HepG2 (cell line): ENCODE data around the gene CACNG7. TPM values are rescaled to one million over a fixed set of nuclear protein-coding genes. Genes with fewer than 3 reads are reported as not detected.

Source experiments
- AHR ChIP-seq: IDR thresholded peaks from 2 replicates; pipeline ENCODE4 v1.6.1; 2018; ENCODE audit warnings: missing genetic modification reagents, missing compliant biosample characterization
- DBP ChIP-seq: sonication (generic); formaldehyde crosslinking; IDR thresholded peaks from 2 replicates; pipeline ENCODE4 v1.4.0; 2020; ENCODE audit warnings: missing genetic modification reagents; ENCODE audit errors: not compliant biosample characterization
- FOXC1 ChIP-seq: sonication (generic); formaldehyde crosslinking; IDR thresholded peaks from 2 replicates; pipeline ENCODE4 v1.8.0; 2022; ENCODE audit warnings: mild to moderate bottlenecking, missing genetic modification reagents, borderline replicate concordance
- GLMP ChIP-seq: sonication (generic); formaldehyde crosslinking; IDR thresholded peaks from 2 replicates; pipeline ENCODE4 v1.9.0; 2021; ENCODE audit warnings: missing genetic modification reagents, mild to moderate bottlenecking, borderline replicate concordance
- HNF4G ChIP-seq, 2 experiments: sonication (generic) in 1 of 2; formaldehyde crosslinking in 1 of 2; IDR thresholded peaks; 2 replicates each; pipeline versions ENCODE4 v1.4.0 to v1.6.1; 2011 to 2020; ENCODE audit warnings: borderline replicate concordance in 2 of 2, low read depth in 2 of 2, mild to moderate bottlenecking in 2 of 2, low read length in 1 of 2, missing genetic modification reagents in 1 of 2, moderate library complexity in 1 of 2
- JARID2 ChIP-seq: sonication (generic); formaldehyde crosslinking; IDR thresholded peaks from 2 replicates; pipeline ENCODE4 v1.8.1; 2023; ENCODE audit warnings: missing genetic modification reagents, inconsistent platforms; ENCODE audit not compliant: insufficient replicate concordance
- MAFF ChIP-seq: IDR thresholded peaks from 2 replicates; pipeline ENCODE4 v1.6.1; 2011; ENCODE audit warnings: low read depth, low read length, improper control_type of control experiment
- MAX ChIP-seq: IDR thresholded peaks from 2 replicates; pipeline ENCODE4 v1.6.1; 2012; ENCODE audit warnings: inconsistent platforms
- MLXIP ChIP-seq: sonication (generic); formaldehyde crosslinking; IDR thresholded peaks from 2 replicates; pipeline ENCODE4 v1.9.0; 2021; ENCODE audit warnings: missing genetic modification reagents, borderline replicate concordance
- YEATS4 ChIP-seq: sonication (generic); formaldehyde crosslinking; IDR thresholded peaks from 2 replicates; pipeline ENCODE4 v1.4.0; 2020; ENCODE audit warnings: missing genetic modification reagents, borderline replicate concordance
- ZBTB1 ChIP-seq: sonication (generic); formaldehyde crosslinking; IDR thresholded peaks from 2 replicates; pipeline ENCODE4 v1.4.0; 2020; ENCODE audit warnings: missing genetic modification reagents, borderline replicate concordance
- ZBTB10 ChIP-seq: sonication (generic); formaldehyde crosslinking; IDR thresholded peaks from 2 replicates; pipeline ENCODE4 v1.4.0; 2020; ENCODE audit warnings: missing genetic modification reagents, borderline replicate concordance
- ZNF12 ChIP-seq: sonication (generic); formaldehyde crosslinking; IDR thresholded peaks from 2 replicates; pipeline ENCODE4 v1.5.0; 2020; ENCODE audit warnings: missing genetic modification reagents
- ZNF160 ChIP-seq: sonication (generic); formaldehyde crosslinking; IDR thresholded peaks from 2 replicates; pipeline ENCODE4 v1.8.0; 2022; ENCODE audit warnings: mild to moderate bottlenecking, inconsistent platforms, missing genetic modification reagents
- ZNF18 ChIP-seq: sonication (generic); formaldehyde crosslinking; IDR thresholded peaks from 2 replicates; pipeline ENCODE4 v1.8.0; 2022; ENCODE audit warnings: mild to moderate bottlenecking, missing genetic modification reagents; ENCODE audit not compliant: insufficient replicate concordance
- ZNF484 ChIP-seq: sonication (generic); formaldehyde crosslinking; IDR thresholded peaks from 2 replicates; pipeline ENCODE4 v1.5.1; 2020; ENCODE audit warnings: mild to moderate bottlenecking, low read depth, missing genetic modification reagents, borderline replicate concordance
- ZNF652 ChIP-seq: IDR thresholded peaks from 2 replicates; pipeline ENCODE4 v1.6.1; 2016; ENCODE audit warnings: low read depth, borderline replicate concordance
- ZNF7 ChIP-seq: IDR thresholded peaks from 2 replicates; pipeline ENCODE4 v1.6.1; 2016; ENCODE audit warnings: missing biosample characterization, missing genetic modification reagents
- polyA plus RNA-seq, 8 experiments: library from polyadenylated mRNA; depleted of rRNA in 3 of 8; stranded (reverse) in 7 of 8; unstranded in 1 of 8; fragments of >200 nt; fragmentation: Illumina TruSeq in 4 of 8; extraction: Trizol in 4 of 8; gene quantifications; 2 replicates each; pipeline versions ENCODE4 v1.2.1 to v1.2.3, GENCODE V29; 2011 to 2016; ENCODE audit warnings: low read depth in 4 of 8, missing spikeins in 1 of 8, mixed read lengths in 1 of 8; ENCODE audit not compliant: insufficient read depth in 1 of 8
- total RNA-seq, 5 experiments: library from RNA; depleted of rRNA; stranded (reverse); fragments of >200 nt; fragmentation: Illumina TruSeq; extraction: Trizol; gene quantifications; 2 replicates each; pipeline ENCODE4 v1.2.3, GENCODE V29; 2016; ENCODE audit warnings: low read depth in 1 of 5

CACNG7 gene
- total and polyA plus RNA-seq, 2 of the 13 experiments (the other 11 are each of a cell fraction or from before 2014, with no cell fraction given): not detected

GRCh38 chr19:53867225-53868090, 41.6 kb upstream of the CACNG7 start, which contains the start of gene MYADM (continued):
- TF ChIP-seq YEATS4 (CRISPR knock-in tag) (peak; percentile 39; the same call in 1 of the 2 replicates), ZNF160 (CRISPR knock-in tag) (no peak), ZBTB1 (CRISPR knock-in tag) (no peak), ZNF7 (no peak), DBP (CRISPR knock-in tag) (no peak), MAX (peak; percentile 74), AHR (0 out of 2 replicates have a peak, but pooled peaks have one; percentile 21), GLMP (CRISPR knock-in tag) (no peak), MLXIP (CRISPR knock-in tag) (no peak), MAFF (no peak), ZNF484 (no peak), ZNF652 (CRISPR knock-in tag) (peak; percentile 98), ZNF12 (no peak), ZNF18 (CRISPR knock-in tag) (no peak), JARID2 (CRISPR knock-in tag) (no peak), FOXC1 (CRISPR knock-in tag) (no peak; the same call in 1 of the 2 replicates), HNF4G (IDR thresholded peaks at IDR 0.05; ENCODE audit: borderline replicate concordance, low read depth, low read length) (no peak), HNF4G (CRISPR knock-in tag; IDR thresholded peaks at IDR 0.05; ENCODE audit: borderline replicate concordance, low read depth) (no peak), ZBTB10 (no peak)
